Lung (tissue), 12 donors: Measurements from ENCODE around the gene NIPSNAP2. TPM values are rescaled to one million over a fixed set of nuclear protein-coding genes. Genes with fewer than 3 reads are reported as not detected.

ENCODE experiments used
- ATAC-seq: fragments of 200-7000 bp; cut with Tn5 transposase; one replicate; pipeline ENCODE4 v1.9.1; 2020; ENCODE audit warnings: moderate number of reproducible peaks; ENCODE audit not compliant: insufficient read depth, low FRiP score
- DNase-seq, 3 donors: peaks; one replicate each; pipeline ENCODE4 v3.0.0-alpha.2; 2013 to 2017
- H3K27ac ChIP-seq, 2 donors: one replicate each; pipeline ENCODE4 v1.5.1; 2013; ENCODE audit warnings: mild to moderate bottlenecking in 2 of 2, moderate library complexity in 2 of 2, control low read depth in 1 of 2, inconsistent platforms in 1 of 2, low read depth in 1 of 2, low read length in 1 of 2
- H3K27me3 ChIP-seq, 3 donors: one replicate each; pipeline ENCODE4 v1.5.1; 2013; ENCODE audit warnings: low read length in 2 of 3; ENCODE audit not compliant: control insufficient read depth in 3 of 3, insufficient read depth in 3 of 3
- H3K36me3 ChIP-seq, 4 donors: one replicate each; pipeline ENCODE4 v1.5.1; 2013; ENCODE audit warnings: low read length in 4 of 4, mild to moderate bottlenecking in 1 of 4, moderate library complexity in 1 of 4; ENCODE audit not compliant: control insufficient read depth in 4 of 4, insufficient read depth in 4 of 4
- H3K4me1 ChIP-seq, 5 donors: one replicate each; pipeline ENCODE4 v1.5.1; 2013; ENCODE audit warnings: low read length in 5 of 5, mild to moderate bottlenecking in 2 of 5, moderate library complexity in 1 of 5; ENCODE audit not compliant: control insufficient read depth in 5 of 5, insufficient read depth in 5 of 5
- H3K4me3 ChIP-seq: one replicate; pipeline ENCODE4 v1.5.1; 2013; ENCODE audit warnings: mild to moderate bottlenecking, control low read depth, moderate library complexity
- H3K9ac ChIP-seq, 2 donors: one replicate each; pipeline ENCODE4 v1.5.1; 2013; ENCODE audit warnings: low read length in 2 of 2, control low read depth in 1 of 2; ENCODE audit not compliant: insufficient read depth in 1 of 2
- H3K9me3 ChIP-seq, 4 donors: one replicate each; pipeline ENCODE4 v1.5.1; 2013; ENCODE audit warnings: low read length in 3 of 4, mild to moderate bottlenecking in 1 of 4, moderate library complexity in 1 of 4; ENCODE audit not compliant: control insufficient read depth in 4 of 4, insufficient read depth in 3 of 4
- CTCF ChIP-seq: IDR thresholded peaks from 2 replicates; pipeline ENCODE4 v1.5.1; 2012; ENCODE audit warnings: mild to moderate bottlenecking; ENCODE audit errors: control extremely low read depth, extremely low read depth
- WGBS, 2 donors: extraction: QIAGEN DNeasy Blood & Tissue Kit; methylation state at CpG; one replicate each; pipeline ENCODE4 v1.1.7; 2013; 5-methylcytosine and 5-hydroxymethylcytosine counted together
- polyA plus RNA-seq, 2 donors: library from polyadenylated mRNA; stranded (reverse); fragments of 200-250 nt; gene quantifications; one replicate each; pipeline ENCODE4 v1.2.1, GENCODE V29; 2013
- total RNA-seq, 2 donors: library from RNA; depleted of rRNA in 1 of 2; stranded (reverse); fragments of >200 nt in 1 of 2; gene quantifications; one replicate each; pipeline ENCODE4 v1.2.1, GENCODE V29; 2014 to 2021
- donor health status: control.
- donor health status: control.
- donor health status: Bipolar disorder and iron deficiency.
- donor health status: healthy.
- donor health status: DM: yes; HTN: yes; CAD: no.

NIPSNAP2 gene
- total and polyA plus RNA-seq, 4 donors, result 37.2 to 65.2 (median 51.1) TPM

GRCh38 chr7:55970561-55970960 lies 6.2 kb downstream of the NIPSNAP2 start:
- Histone ChIP-seq H3K27me3 (no peaks in the 10 kb centered on the region), H3K4me3 (no peak overlapping the region), H3K27ac (peak overlapping the region in 1 of 2 donors; percentile 74), H3K9me3 (no peaks in the 10 kb centered on the region), H3K36me3 (peaks cover 0 to 12% (median 9%) of the 10 kb centered on the region in 4 donors), H3K4me1 (peaks cover 0 to 12% (median 6%) of the 10 kb centered on the region in 5 donors), H3K9ac (no peak overlapping the region)
- no peak for DNase-seq
- WGBS, 2 donors, result 96 to 97% methylated on average over 7 of the region's 7 CpGs
- ATAC-seq, result no peak
- TF ChIP-seq CTCF, result no peak

GRCh38 chr7:55970978-55971377 lies 6.6 kb downstream of the NIPSNAP2 start:
- ATAC-seq (no peak), DNase-seq (no peak)
- Histone ChIP-seq H3K4me3 (no peak overlapping the region), H3K27ac (peak overlapping the region in 1 of 2 donors; percentile 74), H3K9ac (no peak overlapping the region), H3K36me3 (peaks cover 0 to 12% (median 9%) of the 10 kb centered on the region in 4 donors), H3K4me1 (peaks cover 0 to 12% (median 2%) of the 10 kb centered on the region in 5 donors), H3K27me3 (no peaks in the 10 kb centered on the region), H3K9me3 (no peaks in the 10 kb centered on the region)
- 62 to 81% methylated on average over 8 of the region's 8 CpGs for WGBS, 2 donors
- TF ChIP-seq CTCF, result no peak

GRCh38 chr7:55973747-55974250 lies 9.4 kb downstream of the NIPSNAP2 start:
- Histone ChIP-seq H3K27ac (peak overlapping the region in 1 of 2 donors; percentile 4), H3K4me1 (peaks cover 0 to 11% (median 7%) of the 10 kb centered on the region in 5 donors), H3K9ac (no peak overlapping the region), H3K27me3 (no peaks in the 10 kb centered on the region), H3K9me3 (no peaks in the 10 kb centered on the region), H3K36me3 (peaks cover 0 to 10% (median 5%) of the 10 kb centered on the region in 4 donors), H3K4me3 (no peak overlapping the region)
- no peak for TF ChIP-seq CTCF
- DNase-seq, result no peak
- 98% methylated on average over 7 of the region's 7 CpGs for WGBS, 2 donors
- ATAC-seq, result no peak
